GM18502 (cell line): ENCODE results near the gene P4HTM.
"Not testable (repeated sequence)": the region's sequence is repeated elsewhere in the genome, so short reads cannot be mapped to it uniquely, and the experiment has no call there.

Experiments
- ATAC-seq: cut with Tn5 transposase; IDR thresholded peaks from one replicate; pipeline ENCODE4 v1.9.1; 2021; ENCODE audit warnings: mild to moderate bottlenecking; ENCODE audit not compliant: unreplicated experiment, poor library complexity

The P4HTM gene

DNA sequence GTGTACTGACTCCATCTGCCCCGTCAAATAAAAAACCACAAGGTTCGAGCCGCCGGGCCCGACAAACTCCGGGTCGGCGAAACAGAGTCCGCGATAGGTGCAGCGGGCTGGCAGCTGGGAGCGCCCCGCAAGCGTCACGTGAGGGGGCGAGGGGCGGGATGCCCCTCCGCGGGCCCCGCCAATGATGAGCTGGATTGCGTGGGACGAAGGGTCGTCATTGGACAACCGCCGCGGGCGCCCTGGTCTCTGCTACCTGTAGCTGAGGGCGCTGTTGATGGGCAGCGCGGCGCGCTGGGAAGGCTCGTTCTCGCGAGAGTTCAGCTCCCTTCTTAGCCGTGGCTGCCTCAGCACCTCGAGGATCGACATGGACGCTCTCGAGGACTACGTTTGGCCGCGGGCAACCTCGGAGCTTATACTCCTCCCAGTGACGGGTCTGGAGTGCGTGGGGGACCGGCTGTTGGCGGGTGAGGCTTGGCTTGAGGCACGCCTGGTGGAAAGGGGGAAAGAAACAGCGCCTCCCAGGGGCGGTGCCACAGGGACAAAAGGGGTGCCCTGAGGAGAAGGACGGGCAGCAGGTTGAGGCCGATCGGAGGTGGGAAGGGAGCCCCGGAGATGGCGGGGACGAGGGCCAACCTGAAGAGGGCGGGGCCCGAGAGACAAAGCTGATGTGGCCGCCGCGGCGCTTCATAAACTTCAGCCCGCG, 17.2 kb downstream of the P4HTM start, which contains the start of gene WDR6:
TSS of gene WDR6 (plus strand) at position 324 of the 703 bp plus-strand sequence. CDS start at position 365, 41 bp downstream.
- peak; percentile 82 for ATAC-seq

DNA sequence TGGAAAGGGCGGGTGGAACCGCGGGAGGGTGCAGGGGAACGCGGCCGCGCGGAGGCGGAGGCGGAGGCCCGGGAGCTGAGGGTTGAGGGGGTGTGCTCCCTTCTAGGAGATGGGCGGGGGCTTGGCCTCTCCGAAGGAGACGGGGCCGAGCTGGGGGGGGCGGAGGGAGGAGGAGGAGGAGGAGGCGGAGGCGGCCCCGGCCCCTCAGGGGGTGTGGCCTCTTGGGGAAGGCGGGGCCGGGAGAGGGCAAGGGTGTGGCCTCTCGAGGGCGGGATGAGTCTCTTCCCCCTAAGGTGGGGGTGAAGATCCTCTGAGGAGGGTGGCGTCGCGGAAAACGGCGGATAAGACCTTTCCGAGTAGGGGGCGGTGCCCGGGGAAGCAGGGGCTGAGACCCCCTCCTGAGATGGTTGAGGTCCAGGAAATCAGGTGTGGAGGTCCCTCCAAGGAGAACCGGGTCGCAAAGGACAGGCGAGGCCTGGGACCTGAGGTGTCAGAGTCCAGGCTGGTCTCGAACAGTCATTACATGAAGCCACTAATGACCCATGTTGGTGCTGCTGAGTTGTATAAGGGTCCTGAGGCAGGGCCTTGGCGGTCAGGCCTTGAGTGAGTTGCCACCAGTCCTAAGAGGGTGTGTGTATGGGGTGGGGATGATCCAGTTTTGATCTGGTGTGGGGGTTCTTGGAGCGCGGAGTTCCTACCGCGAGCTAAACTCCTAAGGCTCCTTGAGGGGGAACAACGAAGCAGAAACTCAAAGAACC, 17.9 kb downstream of the P4HTM start:
- peak; percentile 45 for ATAC-seq

DNA sequence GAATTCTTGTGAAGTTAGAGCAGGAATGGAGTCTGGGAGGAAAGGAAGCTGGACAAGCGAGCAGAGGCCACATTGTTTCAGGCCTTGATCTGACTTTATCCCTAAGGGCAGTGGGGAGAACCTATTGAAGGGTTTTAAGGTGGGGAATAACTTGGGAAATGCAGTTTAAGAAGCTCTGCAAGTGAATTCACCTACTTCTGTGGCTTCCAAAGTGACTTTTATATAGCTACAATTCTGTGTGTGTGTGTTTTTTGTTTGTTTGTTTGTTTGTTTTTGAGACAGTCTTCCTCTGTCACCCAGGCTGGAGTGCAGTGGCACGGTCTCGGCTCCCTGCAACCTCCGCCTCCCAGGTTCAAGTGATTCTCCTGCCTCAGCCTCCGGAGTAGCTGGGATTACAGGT, 18.6 kb downstream of the P4HTM start:
- ATAC-seq, result not testable (repeated sequence)

DNA sequence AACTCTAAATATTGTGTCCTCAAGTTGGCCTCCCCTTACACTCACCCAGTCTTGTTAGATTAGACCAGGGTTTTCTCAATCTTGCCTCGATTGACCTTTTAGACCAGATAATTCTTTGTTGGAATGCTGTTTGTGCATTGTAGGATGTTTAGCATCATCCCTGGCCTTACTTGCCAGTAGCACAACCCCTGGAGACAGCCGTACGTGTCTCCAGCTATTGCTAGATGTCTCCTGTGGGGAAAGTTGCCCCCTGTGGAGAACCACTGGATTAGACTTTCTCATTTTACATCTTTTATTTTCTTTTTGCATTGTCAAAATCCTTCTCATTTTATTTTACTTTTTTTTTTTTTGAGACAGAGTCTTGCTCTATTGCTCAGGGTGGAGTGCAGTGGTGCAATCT, 19.4 kb downstream of the P4HTM start:
- no peak for ATAC-seq

DNA sequence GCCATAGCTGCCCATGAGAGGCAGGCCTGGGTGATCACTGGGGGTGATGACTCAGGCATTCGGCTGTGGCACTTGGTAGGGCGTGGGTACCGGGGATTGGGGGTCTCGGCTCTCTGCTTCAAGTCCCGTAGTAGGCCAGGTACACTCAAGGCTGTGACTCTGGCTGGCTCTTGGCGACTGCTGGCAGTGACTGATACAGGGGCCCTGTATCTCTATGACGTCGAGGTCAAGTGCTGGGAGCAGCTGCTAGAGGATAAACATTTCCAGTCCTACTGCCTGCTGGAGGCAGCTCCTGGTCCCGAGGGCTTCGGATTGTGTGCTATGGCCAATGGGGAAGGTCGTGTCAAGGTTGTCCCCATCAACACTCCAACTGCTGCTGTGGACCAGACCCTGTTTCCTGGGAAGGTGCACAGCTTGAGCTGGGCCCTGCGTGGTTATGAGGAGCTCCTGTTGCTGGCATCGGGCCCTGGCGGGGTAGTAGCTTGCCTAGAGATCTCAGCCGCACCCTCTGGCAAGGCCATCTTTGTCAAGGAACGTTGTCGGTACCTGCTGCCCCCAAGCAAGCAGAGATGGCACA, 22.5 kb downstream of the P4HTM start:
- ATAC-seq, result no peak

DNA sequence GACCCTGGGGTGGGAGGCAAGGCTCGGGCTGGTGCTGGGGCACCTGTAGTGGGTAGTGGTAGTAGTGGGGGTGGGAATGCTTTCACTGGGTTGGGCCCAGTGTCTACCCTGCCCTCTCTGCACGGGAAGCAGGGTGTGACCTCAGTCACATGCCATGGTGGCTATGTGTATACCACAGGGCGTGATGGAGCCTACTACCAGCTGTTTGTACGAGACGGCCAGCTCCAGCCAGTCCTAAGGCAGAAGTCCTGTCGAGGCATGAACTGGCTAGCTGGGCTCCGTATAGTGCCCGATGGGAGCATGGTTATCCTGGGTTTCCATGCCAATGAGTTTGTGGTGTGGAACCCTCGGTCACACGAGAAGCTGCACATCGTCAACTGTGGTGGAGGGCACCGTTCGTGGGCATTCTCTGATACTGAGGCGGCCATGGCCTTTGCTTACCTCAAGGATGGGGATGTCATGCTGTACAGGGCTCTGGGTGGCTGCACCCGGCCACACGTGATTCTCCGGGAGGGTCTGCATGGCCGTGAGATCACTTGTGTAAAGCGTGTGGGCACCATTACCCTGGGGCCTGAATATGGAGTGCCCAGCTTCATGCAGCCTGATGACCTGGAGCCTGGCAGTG, 23.2 kb downstream of the P4HTM start:
- ATAC-seq, result no peak

DNA sequence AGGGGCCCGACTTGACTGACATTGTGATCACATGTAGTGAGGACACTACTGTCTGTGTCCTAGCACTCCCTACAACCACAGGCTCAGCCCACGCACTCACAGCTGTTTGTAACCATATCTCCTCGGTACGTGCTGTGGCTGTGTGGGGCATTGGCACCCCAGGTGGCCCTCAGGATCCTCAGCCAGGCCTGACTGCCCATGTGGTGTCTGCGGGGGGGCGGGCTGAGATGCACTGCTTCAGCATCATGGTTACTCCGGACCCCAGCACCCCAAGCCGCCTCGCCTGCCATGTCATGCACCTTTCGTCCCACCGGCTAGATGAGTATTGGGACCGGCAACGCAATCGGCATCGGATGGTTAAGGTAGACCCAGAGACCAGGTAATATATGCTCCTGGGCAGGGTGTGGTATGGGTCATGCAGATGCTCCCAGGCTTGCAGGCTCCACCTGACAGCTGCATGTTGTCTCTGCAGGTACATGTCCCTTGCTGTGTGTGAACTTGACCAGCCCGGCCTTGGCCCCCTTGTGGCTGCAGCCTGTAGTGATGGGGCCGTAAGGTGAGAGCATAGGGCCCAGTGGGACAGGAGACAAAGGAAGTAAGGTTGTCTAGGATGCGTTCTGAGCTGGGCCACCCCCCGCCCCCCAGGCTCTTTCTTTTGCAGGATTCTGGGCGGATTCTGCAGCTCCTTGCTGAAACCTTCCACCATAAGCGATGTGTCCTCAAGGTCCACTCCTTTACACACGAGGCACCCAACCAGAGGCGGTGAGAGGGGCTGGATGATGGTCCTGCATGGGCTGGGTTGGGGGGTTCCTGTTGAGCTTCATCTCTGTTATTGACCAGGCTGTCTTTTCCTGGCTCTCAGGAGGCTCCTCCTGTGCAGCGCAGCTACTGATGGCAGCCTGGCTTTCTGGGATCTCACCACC, 24.0 kb downstream of the P4HTM start:
- no peak for ATAC-seq

DNA sequence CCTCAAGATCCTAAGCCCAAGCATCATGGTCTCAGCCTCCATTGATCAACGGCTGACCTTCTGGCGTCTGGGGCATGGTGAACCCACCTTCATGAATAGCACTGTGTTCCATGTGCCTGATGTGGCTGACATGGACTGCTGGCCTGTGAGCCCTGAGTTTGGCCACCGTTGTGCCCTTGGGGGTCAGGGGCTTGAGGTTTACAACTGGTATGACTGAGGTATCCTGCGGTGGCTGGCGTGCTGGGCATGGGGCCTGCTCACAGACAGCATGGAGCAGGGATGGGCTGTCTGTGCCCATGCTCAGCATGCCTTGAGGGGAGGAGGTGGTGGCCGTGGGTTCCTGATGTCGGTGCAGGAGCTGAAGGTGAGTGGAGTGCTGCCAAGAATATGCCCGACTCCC, 25.0 kb downstream of the P4HTM start:
- ATAC-seq, result no peak

DNA sequence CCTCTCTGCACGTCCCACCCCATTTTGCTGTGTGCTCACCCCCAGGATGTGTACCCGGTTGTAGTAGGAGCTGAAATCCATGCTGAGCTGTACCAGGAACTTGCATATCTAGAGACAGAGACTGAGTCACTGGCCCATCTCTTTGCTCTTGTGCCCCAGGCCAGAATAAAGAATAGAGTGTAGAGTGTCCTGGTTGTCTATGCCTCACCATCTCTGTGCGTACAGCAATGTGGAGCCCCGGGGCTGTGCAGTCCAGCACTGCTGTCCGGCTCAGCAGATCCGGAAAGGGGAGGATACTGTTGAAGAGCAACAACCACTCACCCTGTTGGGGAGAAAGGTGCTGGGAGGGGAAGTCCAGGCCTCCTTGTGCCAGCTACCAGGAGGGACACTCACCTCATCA, 25.7 kb downstream of the P4HTM start:
- no peak for ATAC-seq

DNA sequence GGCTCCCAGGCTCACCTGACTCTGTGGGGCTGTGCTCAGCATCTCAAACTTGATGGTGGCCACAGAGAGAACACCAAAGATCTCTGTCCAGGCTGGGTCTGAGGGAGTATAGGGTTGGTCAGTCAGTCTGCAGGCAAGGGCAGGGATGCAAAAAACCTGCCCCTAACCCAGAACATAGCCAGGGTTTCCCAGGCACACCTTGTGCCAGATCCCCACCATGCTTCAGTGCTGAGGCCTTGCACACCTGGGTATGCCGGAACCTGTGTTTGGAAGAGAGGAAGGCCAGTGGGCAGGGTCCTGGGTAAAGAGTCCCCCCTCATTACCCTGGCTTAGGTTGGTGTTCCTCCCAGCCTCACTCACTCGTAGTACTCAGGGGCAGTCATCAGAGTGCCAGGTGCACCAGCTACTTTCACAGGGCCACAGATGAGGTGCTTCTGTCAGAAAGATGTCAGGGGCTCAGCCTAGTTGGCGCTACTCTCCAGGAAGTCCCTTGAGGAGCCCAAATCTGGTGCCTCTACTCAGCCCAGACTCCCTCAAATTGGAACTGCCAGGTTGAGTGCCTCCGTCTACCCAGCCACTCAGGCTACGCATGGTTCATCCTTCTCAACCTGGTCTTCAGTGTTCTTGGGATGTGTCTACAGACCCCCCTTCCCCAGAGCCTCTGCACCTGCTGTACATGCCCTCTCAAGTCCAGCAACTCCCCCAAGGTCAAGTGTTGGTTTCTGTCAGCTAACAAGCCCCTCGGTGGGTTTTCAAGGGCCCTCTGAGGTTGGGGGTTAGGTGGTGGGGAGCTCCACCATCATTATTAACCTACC, 26.6 kb downstream of the P4HTM start:
- no peak for ATAC-seq

DNA sequence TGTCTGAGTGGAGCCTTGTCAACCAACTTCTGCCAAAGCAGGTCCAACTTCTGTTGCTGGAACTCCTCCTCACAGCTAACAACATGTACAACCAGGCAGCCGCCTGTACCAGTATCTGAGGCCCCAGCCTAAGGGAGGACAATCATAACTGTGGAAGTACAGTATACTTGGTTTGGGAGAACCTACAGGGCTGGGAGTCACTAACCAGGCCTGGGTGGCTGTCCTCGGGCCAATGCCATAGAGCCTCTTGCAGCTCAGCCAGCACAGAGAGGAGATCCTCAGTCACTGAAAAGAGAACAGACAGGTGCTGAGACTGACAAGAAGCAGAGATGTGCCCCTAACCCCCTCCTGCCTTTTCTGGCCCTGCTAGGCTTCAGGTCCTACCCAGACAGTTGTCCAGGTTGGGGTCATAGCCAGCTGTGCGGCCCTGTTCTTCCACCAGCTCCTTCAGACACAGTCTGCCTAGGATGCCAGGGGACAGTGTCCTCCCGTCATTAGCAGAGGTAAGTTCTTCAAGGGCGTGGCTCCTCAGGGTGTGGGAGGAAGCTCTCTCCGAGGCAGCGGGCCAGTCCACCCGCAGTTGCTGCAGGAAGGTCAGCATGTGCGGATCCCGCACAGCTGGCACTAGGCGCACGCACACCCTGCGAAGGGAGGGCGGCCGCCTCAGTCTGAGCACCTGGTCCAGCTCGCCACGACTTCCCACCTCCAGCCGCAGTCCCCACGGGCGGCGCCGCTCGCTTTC, 27.4 kb downstream of the P4HTM start:
- ATAC-seq, result no peak

DNA sequence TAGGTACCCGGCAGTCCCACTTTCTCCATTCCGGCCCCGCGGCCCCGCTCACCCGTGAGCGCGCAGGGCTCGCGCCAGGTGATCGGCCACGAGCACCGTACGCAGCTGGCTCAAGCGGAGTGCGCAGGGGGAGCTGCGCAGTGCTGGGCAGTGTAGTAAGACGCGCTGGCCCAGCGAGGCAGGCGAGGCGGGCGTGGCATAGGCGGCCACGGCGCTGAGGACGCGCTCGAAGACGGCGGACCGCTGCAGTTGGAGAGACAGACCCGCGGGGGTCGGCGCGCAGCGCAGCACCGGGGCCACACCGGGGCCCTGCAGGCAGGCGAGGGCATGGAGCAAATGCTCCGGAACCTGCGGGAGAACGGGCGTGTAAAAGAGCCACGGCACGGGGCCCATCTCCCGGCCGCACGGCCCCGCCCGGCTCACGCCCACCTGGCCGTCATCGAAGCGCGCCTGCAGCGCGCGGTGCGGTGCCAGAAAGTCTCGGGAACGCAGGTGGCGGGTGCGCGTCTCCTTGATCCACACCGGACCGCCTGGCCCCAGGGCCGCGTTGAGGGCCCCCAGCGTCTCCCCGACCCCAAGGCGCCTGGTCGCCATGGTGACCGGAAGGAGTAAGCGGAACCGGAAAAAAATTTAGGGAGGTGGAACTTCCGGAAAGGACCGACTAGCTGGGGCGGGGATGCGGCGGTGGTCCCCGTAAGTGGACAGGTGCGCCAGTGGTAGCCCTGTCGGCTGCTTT, 28.1 kb downstream of the P4HTM start, which contains the start of gene DALRD3:
TSS of gene DALRD3 (minus strand) at position 610 of the 736 bp plus-strand sequence. CDS start at position 594, 16 bp downstream.
- ATAC-seq, result no peak

DNA sequence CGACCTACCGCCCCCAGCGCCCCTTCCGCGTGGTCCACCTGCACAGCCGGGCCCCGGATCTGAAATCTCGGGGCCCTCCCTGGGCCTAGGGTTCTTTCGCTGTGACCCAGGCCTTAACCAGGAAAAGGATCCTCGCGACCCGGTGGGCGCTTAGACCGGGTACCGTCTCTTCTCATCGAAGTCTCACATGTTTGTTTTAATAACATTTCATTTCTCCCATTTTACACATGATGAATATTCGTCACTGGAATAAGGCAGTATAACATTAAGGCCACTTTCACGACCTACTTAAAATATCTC, 28.6 kb downstream of the P4HTM start:
- ATAC-seq, result no peak

DNA sequence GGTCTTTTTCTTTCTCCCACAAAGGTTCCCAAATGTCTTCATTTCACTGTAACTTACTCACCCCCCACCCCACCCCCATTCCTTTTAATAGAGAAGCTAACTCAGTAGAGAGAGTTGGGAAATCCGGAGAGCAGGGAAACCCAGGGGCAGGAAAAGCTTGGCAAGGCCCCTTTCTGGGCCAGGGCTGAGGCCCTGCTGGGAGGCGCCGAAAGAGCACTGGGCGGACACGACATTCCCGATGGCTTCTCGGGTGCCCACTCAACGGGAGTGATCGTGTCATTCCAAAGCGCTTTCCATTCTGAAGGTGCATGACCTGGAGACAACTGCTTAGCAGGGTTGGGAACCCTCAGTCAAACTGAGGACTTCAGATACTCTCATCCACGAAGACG, 29.9 kb downstream of the P4HTM start:
- ATAC-seq, result no peak

DNA sequence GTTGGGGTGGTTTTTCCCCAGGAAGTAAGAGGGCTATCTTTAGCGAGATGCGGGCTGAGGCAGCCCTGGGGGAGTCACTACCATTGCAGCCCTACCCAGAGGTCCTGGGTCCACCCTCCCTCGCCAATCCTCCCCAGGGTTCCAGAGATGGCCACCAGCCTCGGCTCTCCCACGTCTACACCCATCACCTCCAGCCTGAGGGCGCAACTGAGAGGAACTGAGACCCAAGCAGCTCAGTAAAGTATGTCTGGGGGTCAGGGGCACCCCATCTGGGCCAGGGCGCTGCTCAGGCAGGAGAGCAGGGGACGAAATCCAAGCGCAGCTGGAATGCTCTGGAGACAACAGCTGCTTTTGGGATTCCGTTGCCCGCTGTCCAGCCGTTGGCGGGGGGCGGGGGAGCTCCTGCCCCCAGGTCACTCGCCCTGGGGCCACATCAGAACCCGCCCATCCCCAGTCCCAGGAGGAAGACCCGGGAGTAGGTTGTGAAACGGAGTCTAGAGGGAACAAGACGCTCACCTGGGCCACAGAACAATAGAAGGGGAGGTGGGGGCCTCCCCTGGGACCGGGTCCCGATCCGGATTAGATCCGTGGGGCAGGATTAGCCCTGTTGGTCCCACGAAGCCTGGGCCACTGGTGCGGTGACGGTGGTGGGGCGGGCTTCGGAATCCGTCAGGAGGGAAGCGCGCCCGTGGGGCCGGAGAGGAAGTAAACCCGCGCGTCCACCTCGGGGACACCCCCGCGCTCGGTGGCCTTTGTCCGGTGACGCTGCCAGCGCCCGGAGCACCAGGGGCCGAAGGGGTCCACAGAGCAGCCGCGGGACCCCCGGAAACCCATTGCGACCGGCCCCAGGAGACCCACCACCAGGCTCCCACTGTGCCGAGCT, 30.5 kb downstream of the P4HTM start:
- ATAC-seq, result peak; percentile 4

DNA sequence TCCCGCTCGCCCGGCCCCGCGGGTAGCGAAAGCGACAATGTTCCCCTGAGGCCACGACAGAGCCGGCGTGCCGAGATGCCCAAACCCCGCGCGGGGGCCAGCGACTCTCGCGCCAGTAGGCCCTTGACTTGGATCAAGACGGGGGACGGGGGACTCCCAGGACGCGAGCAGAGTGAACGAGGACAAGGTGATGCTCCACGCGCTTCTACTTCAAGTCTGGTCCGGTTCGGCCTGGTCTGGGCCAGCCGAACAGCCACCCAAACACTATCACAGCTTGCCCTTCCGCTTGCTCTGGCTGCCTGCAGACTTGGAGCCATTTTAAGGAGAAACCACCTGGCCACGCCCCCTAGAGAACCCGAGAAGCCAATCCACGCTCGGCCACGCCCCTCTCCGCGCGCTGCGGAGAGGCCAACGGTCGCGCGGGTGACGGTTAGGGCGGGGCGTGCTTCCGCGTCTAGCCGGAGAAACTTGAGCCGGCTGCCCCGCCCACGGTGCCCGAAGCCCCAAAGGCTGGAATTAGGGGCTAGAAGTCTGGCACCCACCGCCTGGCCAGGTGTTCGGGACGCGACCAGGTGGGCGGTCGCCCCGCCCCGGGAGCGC, 31.3 kb downstream of the P4HTM start:
- peak; percentile 63 for ATAC-seq
